Measurements from ENCODE around the gene MAGI2. TPM values are rescaled to one million over a fixed set of nuclear protein-coding genes. Genes with fewer than 3 reads are reported as not detected.

The MAGI2 gene
- total RNA-seq, 1 donor from 2014 or later: 6.3 TPM

GRCh38 chr7:79217468-79217867 is 236.0 kb downstream of the MAGI2 start:
- intact Hi-C loops (cut with DNase I): no loop called here
- no peak for DNase-seq (ENCODE audit: low spot score)

DNA sequence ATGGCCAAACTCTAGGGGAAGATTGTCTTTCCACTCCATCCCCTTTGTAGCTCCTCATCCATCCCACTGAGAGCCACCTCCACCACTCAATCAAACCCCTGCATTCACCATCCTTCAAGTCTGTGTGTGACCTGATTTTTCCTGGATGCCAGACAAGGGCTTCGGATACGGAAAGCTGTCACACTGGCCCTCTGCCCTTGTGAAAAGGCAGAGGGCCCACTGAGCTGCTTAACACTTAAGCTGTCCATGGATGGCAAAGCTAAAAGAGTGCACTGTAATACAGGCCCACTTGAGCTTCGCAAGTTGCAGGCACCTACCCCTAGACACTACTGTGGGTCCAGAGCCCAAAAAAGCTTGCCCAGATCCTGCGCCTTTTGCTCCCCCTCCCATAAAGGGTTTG is 237.2 kb downstream of the MAGI2 start:
- DNase-seq (ENCODE audit: low spot score): no peak
- intact Hi-C loops (cut with DNase I): no loop called here

GRCh38 chr7:79212334-79212733 is 241.1 kb downstream of the MAGI2 start:
- DNase-seq (ENCODE audit: low spot score): no peak
- intact Hi-C loops (cut with DNase I): no loop called here

DNA sequence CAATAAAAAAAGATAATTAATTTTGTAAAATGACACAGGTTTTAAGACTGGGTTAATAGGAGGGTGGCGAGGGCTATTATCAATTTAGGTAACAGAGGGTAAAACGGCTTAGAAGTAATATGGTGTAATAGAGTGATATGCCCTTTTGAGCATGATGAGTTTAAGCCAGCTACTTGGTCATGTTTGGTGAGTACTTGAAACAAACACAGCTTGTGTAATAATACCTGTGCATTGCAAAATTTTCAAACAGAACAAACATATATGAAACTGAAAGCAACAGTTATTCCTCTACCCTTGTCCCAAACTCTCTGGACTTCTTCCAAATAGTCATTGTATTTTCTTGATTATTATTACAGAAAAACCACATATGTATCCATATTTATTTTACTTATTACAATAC is 241.7 kb downstream of the MAGI2 start:
- no peak for DNase-seq (ENCODE audit: low spot score)
- intact Hi-C loops (cut with DNase I): no loop called here

- intact Hi-C loops (cut with DNase I): no loop called here
- no peak for DNase-seq (ENCODE audit: low spot score)
These were observed 253.5 kb downstream of the MAGI2 start for GRCh38 chr7:79199961-79200360.

GRCh38 chr7:79199266-79199665 is 254.2 kb downstream of the MAGI2 start:
- DNase-seq (ENCODE audit: low spot score): no peak
- intact Hi-C loops (cut with DNase I): no loop called here

GRCh38 chr7:79185605-79186004 is 267.9 kb downstream of the MAGI2 start:
- no peak for DNase-seq (ENCODE audit: low spot score)
- intact Hi-C loops (cut with DNase I): no loop called here

DNA sequence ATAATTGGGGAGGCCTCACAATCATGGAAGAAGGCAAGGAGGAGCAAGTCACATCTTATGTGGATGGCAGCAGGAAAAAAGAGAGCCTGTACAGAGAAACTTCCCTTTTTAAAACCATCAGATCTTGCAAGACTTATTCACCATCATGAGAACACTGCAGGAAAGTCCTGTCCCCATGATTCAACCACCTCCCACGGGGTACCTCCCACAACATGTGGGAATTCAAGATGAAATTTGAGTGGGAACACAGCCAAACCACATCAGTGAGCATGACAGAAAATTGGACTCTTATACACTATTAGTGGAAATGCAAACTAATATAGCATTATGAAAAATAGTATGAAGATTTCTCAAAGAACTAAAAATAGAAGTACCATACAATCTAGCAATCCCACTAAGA is 271.2 kb downstream of the MAGI2 start:
- DNase-seq (ENCODE audit: low spot score): no peak
- intact Hi-C loops (cut with DNase I): no loop called here

DNA sequence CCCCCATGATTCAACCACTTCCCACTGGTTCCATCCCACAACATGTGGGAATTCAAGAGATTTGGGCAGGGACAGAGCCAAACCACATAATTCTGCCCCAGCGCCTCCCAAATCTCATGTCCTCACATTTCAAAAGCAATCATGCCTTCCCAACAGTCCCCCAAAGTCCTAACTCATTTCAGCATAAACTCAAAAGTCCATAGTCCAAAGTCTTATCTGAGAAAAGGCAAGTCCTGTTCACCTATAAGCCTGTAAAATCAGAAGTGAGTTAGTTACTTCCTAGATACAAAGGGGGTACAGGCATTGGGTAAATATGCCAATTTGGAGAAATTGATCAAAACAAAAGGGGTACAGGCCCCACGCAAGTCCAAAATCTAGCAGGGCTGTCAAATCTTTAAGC is 272.9 kb downstream of the MAGI2 start:
- intact Hi-C loops (cut with DNase I): no loop called here
- DNase-seq (ENCODE audit: low spot score): no peak

DNA sequence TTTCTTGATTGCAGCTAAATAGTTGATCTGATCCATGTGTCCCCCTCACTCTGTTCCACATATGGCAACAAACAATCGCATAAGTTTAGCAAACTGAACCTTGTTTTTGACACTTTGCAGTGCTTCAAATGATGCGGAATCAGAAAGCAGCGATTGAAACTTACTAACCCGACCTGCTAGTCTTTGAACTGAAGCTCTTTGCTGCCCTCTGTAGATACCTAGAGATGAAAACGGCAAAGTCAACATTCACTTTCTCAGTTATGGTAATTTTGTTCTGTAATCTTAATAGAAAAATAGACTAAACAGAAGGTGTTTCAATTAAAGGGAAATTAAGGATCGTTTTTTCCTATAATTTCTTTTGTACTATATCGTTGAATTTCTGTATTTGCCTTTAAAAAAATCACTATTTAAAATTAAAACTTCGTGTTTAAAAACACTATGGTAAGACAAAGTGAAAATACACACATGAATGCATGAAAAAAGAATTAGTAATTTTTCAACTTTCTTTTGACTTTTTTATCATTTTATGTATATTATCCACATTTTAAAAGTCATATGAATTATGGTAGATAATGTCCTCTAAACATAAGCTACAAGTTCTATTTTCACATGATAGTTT is 276.5 kb downstream of the MAGI2 start:
- intact Hi-C loops (cut with DNase I): no loop called here
- no peak for DNase-seq (ENCODE audit: low spot score)

- intact Hi-C loops (cut with DNase I): no loop called here
- DNase-seq (ENCODE audit: low spot score): no peak
These were observed 278.1 kb downstream of the MAGI2 start for GRCh38 chr7:79175374-79175773.

DNA sequence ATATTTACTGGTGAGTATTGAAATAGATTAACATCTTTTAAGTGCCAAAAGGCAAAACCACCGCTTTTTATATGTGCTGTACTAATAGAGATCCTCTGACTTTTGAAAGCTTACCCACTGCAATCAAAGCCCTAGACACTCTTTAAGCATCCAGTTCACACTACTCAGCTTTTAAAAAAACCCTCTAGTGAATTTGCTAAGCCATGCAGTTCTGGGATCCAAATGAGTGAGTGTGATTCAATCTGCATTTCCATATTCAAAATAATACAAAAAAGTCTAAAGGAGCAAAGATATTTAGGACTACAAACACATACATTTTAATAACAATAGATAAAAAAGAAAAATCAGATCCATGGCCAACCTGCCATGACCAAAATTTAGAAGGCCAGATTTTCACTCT is 288.2 kb downstream of the MAGI2 start:
- intact Hi-C loops (cut with DNase I): no loop called here
- no peak for DNase-seq (ENCODE audit: low spot score)

DNA sequence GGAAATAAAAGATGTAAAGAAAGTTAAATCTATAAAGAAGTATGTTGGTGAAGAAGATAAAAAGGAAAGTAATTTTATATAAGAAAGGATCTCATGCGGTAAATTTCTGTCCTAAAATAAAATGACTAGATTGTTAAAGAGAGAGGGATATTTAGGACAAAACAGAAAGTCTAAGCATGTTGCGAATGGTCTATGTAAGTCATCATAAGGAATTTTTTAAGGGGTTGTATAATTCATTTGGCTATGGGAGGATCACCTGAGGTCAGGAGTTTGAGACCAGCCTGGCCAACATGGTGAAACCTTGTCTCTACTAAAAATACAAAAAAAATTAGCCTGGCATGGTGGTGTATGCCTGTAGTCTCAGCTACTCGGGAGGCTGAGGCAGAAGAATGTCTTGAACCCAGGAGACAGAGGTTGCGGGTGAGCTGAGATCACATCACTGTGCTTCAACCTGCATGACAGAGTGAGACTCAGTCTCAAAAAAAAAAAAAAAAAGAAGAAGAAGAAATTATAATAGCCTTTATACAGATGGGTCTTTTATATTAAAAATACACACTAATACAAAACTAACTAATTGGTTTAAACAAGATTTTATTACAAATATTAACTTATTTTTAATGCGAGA is 294.3 kb downstream of the MAGI2 start:
- intact Hi-C loops (cut with DNase I): no loop called here
- no peak for DNase-seq (ENCODE audit: low spot score)

DNA sequence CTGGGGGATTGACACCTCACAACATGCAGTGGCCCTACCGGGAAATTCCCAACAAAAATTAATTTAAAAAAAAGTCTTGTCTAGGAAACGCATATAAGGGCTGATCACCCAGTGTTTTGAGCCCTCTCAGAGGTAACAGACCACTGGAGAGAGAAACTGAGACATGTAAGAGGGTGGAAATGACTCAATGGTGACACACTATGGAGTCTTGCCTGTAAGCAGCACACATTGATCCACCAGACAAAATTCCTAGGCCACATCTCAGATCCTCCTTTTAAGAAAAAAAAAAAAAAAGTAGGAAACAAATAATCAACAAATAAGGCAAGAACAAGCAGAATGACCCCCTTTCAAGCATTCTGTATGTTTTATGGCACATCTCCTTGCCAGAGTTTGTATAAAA is 296.2 kb downstream of the MAGI2 start:
- intact Hi-C loops (cut with DNase I): no loop called here
- no peak for DNase-seq (ENCODE audit: low spot score)

DNA sequence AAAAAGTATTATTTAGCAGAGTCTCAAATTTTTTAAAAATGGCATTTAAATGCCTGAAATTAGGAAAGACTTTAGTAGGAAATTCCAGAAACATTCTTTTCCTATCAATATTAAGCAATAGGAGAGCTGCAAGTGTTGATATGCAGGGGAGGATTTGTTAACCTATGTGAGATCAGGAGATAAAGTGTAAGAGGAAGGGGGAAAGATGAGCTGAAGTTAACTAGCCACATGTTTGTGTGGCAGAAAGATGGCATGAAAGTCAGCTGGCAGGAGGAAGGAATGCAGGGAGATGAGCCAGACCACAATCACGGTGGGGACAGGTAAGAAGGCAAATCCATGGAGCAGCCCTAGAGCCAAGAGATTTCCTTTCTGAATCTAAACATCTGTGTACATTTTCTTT is 303.6 kb downstream of the MAGI2 start:
- intact Hi-C loops (cut with DNase I): no loop called here
- no peak for DNase-seq (ENCODE audit: low spot score)

GRCh38 chr7:79142706-79143105 is 310.8 kb downstream of the MAGI2 start:
- no peak for DNase-seq (ENCODE audit: low spot score)

GRCh38 chr7:79141252-79141651 is 312.2 kb downstream of the MAGI2 start:
- DNase-seq (ENCODE audit: low spot score): no peak
- intact Hi-C loops (cut with DNase I): no loop called here

More at GRCh38 chr7:79142706-79143105, 310.8 kb downstream of the MAGI2 start:
- intact Hi-C loops (cut with DNase I): no loop called here

DNA sequence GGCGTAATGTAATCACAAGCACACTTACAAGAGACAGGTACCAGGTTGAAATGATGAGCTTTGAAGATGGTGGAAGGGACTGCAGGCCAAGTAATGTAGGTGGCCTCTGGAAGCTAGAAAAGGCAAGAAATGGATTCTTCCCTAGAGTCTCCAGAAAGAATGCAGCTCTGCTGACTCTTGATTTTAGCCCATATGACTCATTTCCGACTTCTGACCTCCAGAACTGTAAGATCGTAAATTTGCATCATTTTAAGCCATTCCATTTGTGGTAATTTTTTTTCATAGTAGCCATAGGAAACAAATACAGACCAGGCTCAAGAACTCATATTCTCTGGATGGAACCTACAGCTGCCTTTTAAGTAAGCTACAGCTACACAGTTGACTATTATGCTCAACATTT is 315.5 kb downstream of the MAGI2 start:
- intact Hi-C loops (cut with DNase I): no loop called here
- DNase-seq (ENCODE audit: low spot score): no peak

DNA sequence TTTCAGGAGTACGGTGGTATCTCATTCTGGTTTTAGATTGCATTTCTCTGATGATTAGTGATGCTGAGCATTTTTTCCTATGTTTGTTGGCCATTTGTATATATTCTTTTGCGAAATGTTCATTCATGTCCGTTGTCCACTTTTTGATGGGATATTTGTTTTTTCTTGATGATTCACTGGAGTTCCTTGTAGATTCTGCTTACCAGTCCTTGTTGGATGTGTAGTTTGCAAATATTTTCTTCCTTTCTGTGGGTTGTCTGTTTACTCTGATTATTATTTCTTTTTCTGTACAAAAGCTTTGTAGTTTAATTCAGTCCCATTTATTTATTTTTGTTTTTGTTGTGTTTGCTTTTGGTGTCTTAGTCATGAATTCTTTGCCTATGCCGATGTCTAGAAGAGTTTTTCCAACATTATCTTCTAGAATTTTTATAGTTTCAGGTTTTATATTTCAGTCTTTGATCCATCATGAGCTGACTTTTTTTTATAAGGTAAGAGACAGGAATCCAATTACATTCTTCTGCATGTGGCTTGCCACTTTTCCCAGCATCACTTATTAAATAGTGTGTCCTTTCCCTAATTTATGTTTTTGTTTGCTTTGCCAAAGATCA is 320.5 kb downstream of the MAGI2 start:
- no peak for DNase-seq (ENCODE audit: low spot score)
- intact Hi-C loops (cut with DNase I): no loop called here

GRCh38 chr7:79130715-79131114 is 322.8 kb downstream of the MAGI2 start:
- intact Hi-C loops (cut with DNase I): no loop called here
- no peak for DNase-seq (ENCODE audit: low spot score)

GRCh38 chr7:79124331-79124730 is 329.1 kb downstream of the MAGI2 start:
- no peak for DNase-seq (ENCODE audit: low spot score)
- intact Hi-C loops (cut with DNase I): no loop called here
